ENCODE measurements around the gene DRC7. TPM values are rescaled to one million over a fixed set of nuclear protein-coding genes. Genes with fewer than 3 reads are reported as not detected.

The DRC7 gene
- total RNA-seq, 2 donors from 2014 or later = not detected

DNA sequence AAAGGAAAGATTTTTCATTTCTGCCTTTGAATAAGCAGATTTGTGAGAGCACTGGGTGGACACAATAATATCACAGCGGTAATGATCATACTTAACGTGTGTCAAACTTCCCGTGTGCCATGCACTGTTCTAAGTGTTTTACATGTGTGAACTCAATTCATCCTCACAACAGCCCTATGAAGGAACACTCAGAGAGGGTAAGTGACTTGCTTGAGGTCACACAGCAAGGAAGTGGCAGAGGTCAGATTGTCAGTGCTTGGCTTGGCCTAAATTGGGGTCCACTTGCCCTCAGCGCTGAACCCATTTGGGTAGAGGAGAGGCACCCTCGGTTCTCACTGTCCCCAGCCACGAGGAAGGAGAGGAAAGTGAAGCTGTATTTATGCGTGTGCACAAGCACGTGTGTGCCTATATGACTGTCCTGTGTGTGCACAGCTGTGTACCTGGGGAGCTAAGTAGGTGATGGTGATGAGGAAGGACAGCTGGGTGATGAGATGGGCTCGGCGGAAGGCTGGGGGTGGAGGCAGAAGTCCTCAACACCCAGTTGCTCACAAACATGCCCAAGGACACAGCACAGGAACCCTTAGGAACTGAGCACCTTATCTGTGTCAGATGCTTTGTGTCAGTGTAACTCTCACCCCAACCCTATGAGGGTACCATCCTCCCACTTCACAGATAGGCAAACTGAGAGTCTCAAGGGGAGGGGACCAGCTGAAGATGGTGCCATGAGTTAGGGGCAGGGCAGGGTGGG lies 36.3 kb upstream of the DRC7 start:
- Histone ChIP-seq H3K9me3 (no peaks in the 10 kb centered on the region), H3K36me3 (no peaks in the 10 kb centered on the region), H3K4me3 (no peak overlapping the region), H3K4me1 (no peaks in the 10 kb centered on the region), H3K27ac (no peak overlapping the region), H3K27me3 (no peaks in the 10 kb centered on the region)
- TF ChIP-seq, protein P1, sequence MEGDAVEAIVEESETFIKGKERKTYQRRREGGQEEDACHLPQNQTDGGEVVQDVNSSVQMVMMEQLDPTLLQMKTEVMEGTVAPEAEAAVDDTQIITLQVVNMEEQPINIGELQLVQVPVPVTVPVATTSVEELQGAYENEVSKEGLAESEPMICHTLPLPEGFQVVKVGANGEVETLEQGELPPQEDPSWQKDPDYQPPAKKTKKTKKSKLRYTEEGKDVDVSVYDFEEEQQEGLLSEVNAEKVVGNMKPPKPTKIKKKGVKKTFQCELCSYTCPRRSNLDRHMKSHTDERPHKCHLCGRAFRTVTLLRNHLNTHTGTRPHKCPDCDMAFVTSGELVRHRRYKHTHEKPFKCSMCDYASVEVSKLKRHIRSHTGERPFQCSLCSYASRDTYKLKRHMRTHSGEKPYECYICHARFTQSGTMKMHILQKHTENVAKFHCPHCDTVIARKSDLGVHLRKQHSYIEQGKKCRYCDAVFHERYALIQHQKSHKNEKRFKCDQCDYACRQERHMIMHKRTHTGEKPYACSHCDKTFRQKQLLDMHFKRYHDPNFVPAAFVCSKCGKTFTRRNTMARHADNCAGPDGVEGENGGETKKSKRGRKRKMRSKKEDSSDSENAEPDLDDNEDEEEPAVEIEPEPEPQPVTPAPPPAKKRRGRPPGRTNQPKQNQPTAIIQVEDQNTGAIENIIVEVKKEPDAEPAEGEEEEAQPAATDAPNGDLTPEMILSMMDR (IDR thresholded peaks at IDR 0.05) = no peak
- no peak for DNase-seq (ENCODE audit: low spot score)

DNA sequence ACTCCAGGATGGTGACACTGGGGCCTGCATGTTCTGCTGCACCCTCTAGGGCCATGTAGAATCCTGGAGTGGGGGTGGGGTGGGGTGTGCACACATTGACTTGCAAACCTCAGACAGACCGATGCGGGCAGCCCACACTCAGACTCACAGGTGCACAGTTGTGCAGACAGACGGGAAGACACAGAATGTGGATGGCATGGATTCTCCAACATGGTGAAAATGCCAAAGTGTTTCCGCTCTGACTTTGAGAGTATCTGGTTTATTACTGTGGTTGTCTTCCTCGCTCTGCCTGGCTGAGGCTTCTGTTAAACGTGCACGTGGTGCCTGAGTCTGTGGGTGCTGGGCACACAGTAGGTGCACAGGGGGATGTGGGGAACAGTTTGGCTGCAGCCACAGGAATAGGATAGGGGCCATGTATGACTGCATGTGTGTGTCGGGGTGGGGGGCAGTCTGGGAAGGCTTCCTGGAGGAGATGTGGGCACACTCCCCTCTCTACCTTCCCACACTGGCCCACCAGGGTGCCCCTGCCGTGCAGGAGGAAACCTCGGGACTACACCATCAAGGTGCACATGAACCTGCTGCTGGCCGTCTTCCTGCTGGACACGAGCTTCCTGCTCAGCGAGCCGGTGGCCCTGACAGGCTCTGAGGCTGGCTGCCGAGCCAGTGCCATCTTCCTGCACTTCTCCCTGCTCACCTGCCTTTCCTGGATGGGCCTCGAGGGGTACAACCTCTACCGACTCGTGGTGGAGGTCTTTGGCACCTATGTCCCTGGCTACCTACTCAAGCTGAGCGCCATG lies 35.5 kb upstream of the DRC7 start:
- no peak overlapping the region for H3K4me3 ChIP-seq
- TF ChIP-seq, protein P1 (IDR thresholded peaks at IDR 0.05) = no peak
- H3K9me3 ChIP-seq = no peaks in the 10 kb centered on the region
- no peaks in the 10 kb centered on the region for H3K27me3 ChIP-seq
- H3K36me3 ChIP-seq = peaks cover 4% of the 10 kb centered on the region
- no peak overlapping the region for H3K27ac ChIP-seq
- DNase-seq (ENCODE audit: low spot score) = no peak
- no peaks in the 10 kb centered on the region for H3K4me1 ChIP-seq

DNA sequence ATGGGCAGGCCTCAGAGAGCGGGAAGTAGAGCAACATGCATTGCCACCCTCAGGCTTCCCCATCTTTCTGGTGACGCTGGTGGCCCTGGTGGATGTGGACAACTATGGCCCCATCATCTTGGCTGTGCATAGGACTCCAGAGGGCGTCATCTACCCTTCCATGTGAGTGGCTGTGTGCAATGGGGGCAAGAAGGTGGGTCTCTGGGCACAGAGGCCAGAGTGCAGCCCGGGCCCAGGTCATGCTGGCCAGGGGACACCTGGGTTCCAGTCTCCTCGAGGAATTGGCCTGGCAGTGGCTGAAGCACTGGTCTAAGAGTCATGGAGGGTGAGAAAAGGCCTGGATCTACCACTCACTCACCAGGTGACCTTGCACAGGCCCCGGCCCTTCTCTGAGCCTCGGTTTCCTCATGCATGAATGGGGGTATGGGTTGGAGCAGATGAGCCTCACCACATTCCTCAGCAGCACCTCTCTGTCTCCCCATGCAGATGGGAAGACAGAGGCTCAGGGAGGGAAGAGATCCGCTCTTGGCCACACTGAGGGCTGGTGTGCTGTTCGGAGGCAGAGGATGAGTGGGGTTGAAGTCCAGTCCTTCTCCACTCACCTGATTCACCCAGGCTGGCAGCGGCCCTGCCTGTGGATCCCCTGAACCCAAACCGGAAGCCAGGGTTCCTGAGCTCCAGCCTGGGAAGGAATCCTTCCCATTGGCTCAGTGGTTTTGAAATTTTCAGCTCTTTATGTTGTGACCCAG lies 33.7 kb upstream of the DRC7 start:
- Histone ChIP-seq H3K27ac (no peak overlapping the region), H3K27me3 (no peaks in the 10 kb centered on the region), H3K4me1 (no peaks in the 10 kb centered on the region), H3K9me3 (no peaks in the 10 kb centered on the region), H3K36me3 (peaks cover 4% of the 10 kb centered on the region), H3K4me3 (no peak overlapping the region)
- TF ChIP-seq, protein P1 (IDR thresholded peaks at IDR 0.05) = no peak
- no peak for DNase-seq (ENCODE audit: low spot score)

DNA sequence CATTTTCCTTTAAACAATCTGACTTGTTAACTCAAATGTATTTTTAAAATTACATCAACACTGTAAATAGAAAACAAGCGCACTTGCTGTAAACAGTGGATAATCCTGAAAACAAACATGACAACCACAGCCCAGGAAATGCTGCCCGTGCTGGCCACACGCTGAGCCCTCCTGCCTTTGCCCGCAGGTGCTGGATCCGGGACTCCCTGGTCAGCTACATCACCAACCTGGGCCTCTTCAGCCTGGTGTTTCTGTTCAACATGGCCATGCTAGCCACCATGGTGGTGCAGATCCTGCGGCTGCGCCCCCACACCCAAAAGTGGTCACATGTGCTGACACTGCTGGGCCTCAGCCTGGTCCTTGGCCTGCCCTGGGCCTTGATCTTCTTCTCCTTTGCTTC lies 33.1 kb upstream of the DRC7 start:
- TF ChIP-seq, protein P1 (IDR thresholded peaks at IDR 0.05) = no peak
- Histone ChIP-seq H3K4me3 (no peak overlapping the region), H3K4me1 (no peaks in the 10 kb centered on the region), H3K27ac (no peak overlapping the region), H3K9me3 (no peaks in the 10 kb centered on the region), H3K36me3 (peaks cover 4% of the 10 kb centered on the region), H3K27me3 (no peaks in the 10 kb centered on the region)
- DNase-seq (ENCODE audit: low spot score) = no peak

DNA sequence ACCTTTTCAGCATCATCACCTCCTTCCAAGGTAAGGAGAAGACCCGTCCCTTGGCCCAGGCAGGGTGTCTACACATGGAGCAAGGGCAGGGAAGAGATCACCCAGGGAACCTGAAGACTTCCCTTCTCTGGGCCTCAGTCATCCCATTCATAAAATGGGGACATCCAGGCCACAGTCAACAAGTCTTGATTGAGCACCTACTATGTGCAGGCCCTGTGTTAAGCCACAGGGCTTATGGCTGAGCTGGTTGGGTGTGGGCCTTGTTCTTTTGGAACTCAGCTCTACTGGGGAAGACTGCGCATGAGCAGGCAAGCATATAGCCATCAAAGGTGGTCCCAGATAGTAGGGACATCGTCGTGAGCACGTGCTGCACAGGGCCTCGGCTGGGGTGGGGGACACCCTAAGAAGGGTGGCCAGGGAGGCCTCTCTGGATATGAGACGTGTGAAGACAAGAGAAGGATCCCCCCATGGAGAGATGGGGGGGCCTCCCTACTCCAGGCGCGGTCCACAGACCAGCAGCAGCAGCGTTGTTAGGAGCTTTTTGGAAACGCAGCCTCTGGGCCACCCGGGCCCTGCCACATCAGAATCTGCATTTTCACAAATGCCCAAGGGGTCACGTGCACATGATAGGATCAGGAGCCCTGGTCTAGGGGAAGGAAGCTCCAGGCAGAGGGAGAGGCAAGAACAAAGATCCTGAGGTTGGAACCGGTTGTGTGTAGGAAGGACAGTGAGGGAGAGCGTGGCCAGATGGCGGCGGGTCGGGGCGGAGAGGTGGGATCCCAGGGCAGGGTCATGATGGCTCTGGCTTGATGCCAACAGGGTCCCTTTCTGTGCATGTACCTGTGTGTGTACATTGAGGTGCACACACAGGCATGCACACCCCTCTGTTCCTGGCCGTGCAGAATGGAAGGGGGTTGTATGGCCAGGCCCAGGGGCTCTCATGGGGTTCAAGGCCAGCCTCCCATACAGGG lies 32.4 kb upstream of the DRC7 start:
- Histone ChIP-seq H3K27me3 (no peaks in the 10 kb centered on the region), H3K4me3 (no peak overlapping the region), H3K4me1 (no peaks in the 10 kb centered on the region), H3K27ac (no peak overlapping the region), H3K36me3 (peaks cover 4% of the 10 kb centered on the region), H3K9me3 (no peaks in the 10 kb centered on the region)
- DNase-seq (ENCODE audit: low spot score) = no peak
- TF ChIP-seq, protein P1 (IDR thresholded peaks at IDR 0.05) = no peak
